ENCODE results near the gene RIPOR1.
A peak's percentile ranks its signal among the peaks of the same experiment; 100 is the strongest.

Gene RIPOR1

GRCh38 chr16:67528870-67529581 is 397 bp downstream of the RIPOR1 start:
- no peaks in the 10 kb centered on the region for H3K27me3 ChIP-seq (ENCODE audit: insufficient read depth, poor library complexity, severe bottlenecking)
- TF ChIP-seq SPI1 (IDR thresholded peaks at IDR 0.05; ENCODE audit: borderline replicate concordance, low read depth) (no peak), GABPA (IDR thresholded peaks at IDR 0.05; ENCODE audit: low read depth) (no peak), POLR2AphosphoS5 (IDR thresholded peaks at IDR 0.05; ENCODE audit: low read depth) (no peak)
- TF ChIP-seq, protein P1, sequence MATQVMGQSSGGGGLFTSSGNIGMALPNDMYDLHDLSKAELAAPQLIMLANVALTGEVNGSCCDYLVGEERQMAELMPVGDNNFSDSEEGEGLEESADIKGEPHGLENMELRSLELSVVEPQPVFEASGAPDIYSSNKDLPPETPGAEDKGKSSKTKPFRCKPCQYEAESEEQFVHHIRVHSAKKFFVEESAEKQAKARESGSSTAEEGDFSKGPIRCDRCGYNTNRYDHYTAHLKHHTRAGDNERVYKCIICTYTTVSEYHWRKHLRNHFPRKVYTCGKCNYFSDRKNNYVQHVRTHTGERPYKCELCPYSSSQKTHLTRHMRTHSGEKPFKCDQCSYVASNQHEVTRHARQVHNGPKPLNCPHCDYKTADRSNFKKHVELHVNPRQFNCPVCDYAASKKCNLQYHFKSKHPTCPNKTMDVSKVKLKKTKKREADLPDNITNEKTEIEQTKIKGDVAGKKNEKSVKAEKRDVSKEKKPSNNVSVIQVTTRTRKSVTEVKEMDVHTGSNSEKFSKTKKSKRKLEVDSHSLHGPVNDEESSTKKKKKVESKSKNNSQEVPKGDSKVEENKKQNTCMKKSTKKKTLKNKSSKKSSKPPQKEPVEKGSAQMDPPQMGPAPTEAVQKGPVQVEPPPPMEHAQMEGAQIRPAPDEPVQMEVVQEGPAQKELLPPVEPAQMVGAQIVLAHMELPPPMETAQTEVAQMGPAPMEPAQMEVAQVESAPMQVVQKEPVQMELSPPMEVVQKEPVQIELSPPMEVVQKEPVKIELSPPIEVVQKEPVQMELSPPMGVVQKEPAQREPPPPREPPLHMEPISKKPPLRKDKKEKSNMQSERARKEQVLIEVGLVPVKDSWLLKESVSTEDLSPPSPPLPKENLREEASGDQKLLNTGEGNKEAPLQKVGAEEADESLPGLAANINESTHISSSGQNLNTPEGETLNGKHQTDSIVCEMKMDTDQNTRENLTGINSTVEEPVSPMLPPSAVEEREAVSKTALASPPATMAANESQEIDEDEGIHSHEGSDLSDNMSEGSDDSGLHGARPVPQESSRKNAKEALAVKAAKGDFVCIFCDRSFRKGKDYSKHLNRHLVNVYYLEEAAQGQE (IDR thresholded peaks at IDR 0.05; ENCODE audit: insufficient replicate concordance, low read depth): no peak
- TF ChIP-seq, protein P2, sequence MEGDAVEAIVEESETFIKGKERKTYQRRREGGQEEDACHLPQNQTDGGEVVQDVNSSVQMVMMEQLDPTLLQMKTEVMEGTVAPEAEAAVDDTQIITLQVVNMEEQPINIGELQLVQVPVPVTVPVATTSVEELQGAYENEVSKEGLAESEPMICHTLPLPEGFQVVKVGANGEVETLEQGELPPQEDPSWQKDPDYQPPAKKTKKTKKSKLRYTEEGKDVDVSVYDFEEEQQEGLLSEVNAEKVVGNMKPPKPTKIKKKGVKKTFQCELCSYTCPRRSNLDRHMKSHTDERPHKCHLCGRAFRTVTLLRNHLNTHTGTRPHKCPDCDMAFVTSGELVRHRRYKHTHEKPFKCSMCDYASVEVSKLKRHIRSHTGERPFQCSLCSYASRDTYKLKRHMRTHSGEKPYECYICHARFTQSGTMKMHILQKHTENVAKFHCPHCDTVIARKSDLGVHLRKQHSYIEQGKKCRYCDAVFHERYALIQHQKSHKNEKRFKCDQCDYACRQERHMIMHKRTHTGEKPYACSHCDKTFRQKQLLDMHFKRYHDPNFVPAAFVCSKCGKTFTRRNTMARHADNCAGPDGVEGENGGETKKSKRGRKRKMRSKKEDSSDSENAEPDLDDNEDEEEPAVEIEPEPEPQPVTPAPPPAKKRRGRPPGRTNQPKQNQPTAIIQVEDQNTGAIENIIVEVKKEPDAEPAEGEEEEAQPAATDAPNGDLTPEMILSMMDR (IDR thresholded peaks at IDR 0.05; ENCODE audit: insufficient read depth, low read length): no peak
- H3K27ac ChIP-seq (replicated peaks): peak overlapping the region; percentile 52
- H3K4me3 ChIP-seq (replicated peaks; ENCODE audit: insufficient read depth, low read length): peak overlapping the region; percentile 63
- peak in 1 of 2 experiments; percentile 38 for DNase-seq (ENCODE audit: low read depth in 1 of 2, low spot score in 1 of 2)

- Histone ChIP-seq H3K27ac (replicated peaks) (peak overlapping the region; percentile 52), H3K4me3 (replicated peaks; ENCODE audit: insufficient read depth, low read length) (peak overlapping the region; percentile 63), H3K27me3 (ENCODE audit: insufficient read depth, poor library complexity, severe bottlenecking) (no peaks in the 10 kb centered on the region)
- TF ChIP-seq POLR2AphosphoS5 (IDR thresholded peaks at IDR 0.05; ENCODE audit: low read depth): no peak
- no peak for TF ChIP-seq SPI1 (IDR thresholded peaks at IDR 0.05; ENCODE audit: borderline replicate concordance, low read depth)
- TF ChIP-seq, protein P2 (IDR thresholded peaks at IDR 0.05; ENCODE audit: insufficient read depth, low read length): no peak
- TF ChIP-seq, protein P1 (IDR thresholded peaks at IDR 0.05; ENCODE audit: insufficient replicate concordance, low read depth): no peak
- no peak for TF ChIP-seq GABPA (IDR thresholded peaks at IDR 0.05; ENCODE audit: low read depth)
- DNase-seq (ENCODE audit: low read depth in 1 of 2, low spot score in 1 of 2): no peak
These were observed 968 bp downstream of the RIPOR1 start for GRCh38 chr16:67529582-67530012.

- Histone ChIP-seq H3K27me3 (ENCODE audit: insufficient read depth, poor library complexity, severe bottlenecking) (no peaks in the 10 kb centered on the region), H3K4me3 (replicated peaks; ENCODE audit: insufficient read depth, low read length) (peak overlapping the region; percentile 63), H3K27ac (replicated peaks) (peak overlapping the region; percentile 61)
- no peak for DNase-seq (ENCODE audit: low read depth in 1 of 2, low spot score in 1 of 2)
- TF ChIP-seq, protein P1 (IDR thresholded peaks at IDR 0.05; ENCODE audit: insufficient replicate concordance, low read depth): no peak
- no peak for TF ChIP-seq POLR2AphosphoS5 (IDR thresholded peaks at IDR 0.05; ENCODE audit: low read depth)
- TF ChIP-seq GABPA (IDR thresholded peaks at IDR 0.05; ENCODE audit: low read depth): no peak
- TF ChIP-seq, protein P2 (IDR thresholded peaks at IDR 0.05; ENCODE audit: insufficient read depth, low read length): no peak
- TF ChIP-seq SPI1 (IDR thresholded peaks at IDR 0.05; ENCODE audit: borderline replicate concordance, low read depth): no peak
These were observed 1.6 kb downstream of the RIPOR1 start for GRCh38 chr16:67530013-67530939.
